GM23248 (cell line): Measurements from ENCODE around the gene TELO2. TPM values are rescaled to one million over a fixed set of nuclear protein-coding genes. Genes with fewer than 3 reads are reported as not detected.

Source experiments
- DNase-seq: peaks from one replicate; pipeline ENCODE4 v3.0.0-alpha.2; 2015
- H2AFZ ChIP-seq: fragments of 200-600 bp; sonication (generic); 2 replicates; pipeline ENCODE4 v1.6.1; 2016; ENCODE audit warnings: antibody characterized with exemption
- H3F3A ChIP-seq: fragments of 200-600 bp; sonication (generic); 2 replicates; pipeline ENCODE4 v1.6.1; 2016; ENCODE audit warnings: mild to moderate bottlenecking, antibody characterized with exemption, mixed run types; ENCODE audit not compliant: insufficient read depth
- H3K27ac ChIP-seq: fragments of 200-600 bp; sonication (generic); 2 replicates; pipeline ENCODE4 v1.5.1; 2016; ENCODE audit warnings: mild to moderate bottlenecking
- H3K27me3 ChIP-seq: fragments of 200-600 bp; sonication (generic); replicated peaks from 2 replicates; pipeline ENCODE4 v1.6.1; 2016; ENCODE audit warnings: mild to moderate bottlenecking; ENCODE audit not compliant: insufficient read depth
- H3K36me3 ChIP-seq: fragments of 200-600 bp; sonication (generic); 2 replicates; pipeline ENCODE4 v1.6.1; 2016; ENCODE audit warnings: low read depth, mild to moderate bottlenecking
- H3K4me1 ChIP-seq: fragments of 200-600 bp; sonication (generic); 2 replicates; pipeline ENCODE4 v1.6.1; 2016; ENCODE audit warnings: mild to moderate bottlenecking; ENCODE audit not compliant: insufficient read depth
- H3K4me2 ChIP-seq: fragments of 200-600 bp; sonication (generic); one replicate; pipeline ENCODE4 v1.6.1; 2016; ENCODE audit warnings: mild to moderate bottlenecking; ENCODE audit not compliant: unreplicated experiment
- H3K4me3 ChIP-seq: fragments of 200-600 bp; sonication (generic); 2 replicates; pipeline ENCODE4 v1.5.1; 2016; ENCODE audit warnings: mild to moderate bottlenecking
- H3K79me2 ChIP-seq: fragments of 200-600 bp; sonication (generic); 2 replicates; pipeline ENCODE4 v1.6.1; 2016; ENCODE audit warnings: mild to moderate bottlenecking; ENCODE audit not compliant: insufficient read depth
- H3K9ac ChIP-seq: fragments of 200-600 bp; sonication (generic); 2 replicates; pipeline ENCODE4 v1.6.1; 2016; ENCODE audit warnings: mild to moderate bottlenecking
- H3K9me2 ChIP-seq: fragments of 200-600 bp; sonication (generic); 2 replicates; pipeline ENCODE4 v1.6.1; 2016; ENCODE audit warnings: mixed run types, mild to moderate bottlenecking, moderate library complexity; ENCODE audit not compliant: insufficient read depth
- H3K9me3 ChIP-seq: fragments of 200-600 bp; sonication (generic); one replicate; pipeline ENCODE4 v1.6.1; 2017; ENCODE audit warnings: low read depth
- H4K20me1 ChIP-seq: fragments of 200-600 bp; sonication (generic); 2 replicates; pipeline ENCODE4 v1.6.0; 2016; ENCODE audit not compliant: insufficient read depth
- EZH2 ChIP-seq: fragments of 200-600 bp; sonication (generic); IDR thresholded peaks from 2 replicates; pipeline ENCODE4 v1.6.1; 2018; ENCODE audit warnings: antibody characterized with exemption, mild to moderate bottlenecking; ENCODE audit not compliant: insufficient read depth, poor library complexity, severe bottlenecking
- EZH2phosphoT487 ChIP-seq: fragments of 200-600 bp; sonication (generic); IDR thresholded peaks from 2 replicates; pipeline ENCODE4 v1.6.1; 2018; ENCODE audit warnings: antibody characterized with exemption, moderate library complexity, mild to moderate bottlenecking, low read depth; ENCODE audit not compliant: insufficient read depth
- WGBS, 2 experiments: methylation state at CpG; one replicate each; pipeline ENCODE4 v1.1.6; 2015 to 2017; ENCODE audit warnings: low lambda C conversion rate in 2 of 2, low coverage in 1 of 2; ENCODE audit errors: missing lambda C conversion rate in 2 of 2; 5-methylcytosine and 5-hydroxymethylcytosine counted together
- in situ Hi-C: fragments of 300-500 bp; cut with MboI; formaldehyde crosslinking; loops from 2 replicates; pipeline ENCODE4 v1.15.0; 2020
- polyA plus RNA-seq: library from polyadenylated mRNA; unstranded; fragments of >200 nt; fragmentation: Nextera tagmentation; extraction: Ambion mirVana; gene quantifications from 2 replicates; pipeline ENCODE4 v1.2.1, GENCODE V29; 2016
- total RNA-seq: library from RNA; depleted of rRNA; stranded (reverse); fragments of >200 nt; shearing (Covaris generic); gene quantifications from 2 replicates; pipeline ENCODE4 v1.2.3, GENCODE V29; 2014

The TELO2 gene
- total and polyA plus RNA-seq, 2 experiments from 2014 or later = 29.3 to 30.5 TPM

DNA sequence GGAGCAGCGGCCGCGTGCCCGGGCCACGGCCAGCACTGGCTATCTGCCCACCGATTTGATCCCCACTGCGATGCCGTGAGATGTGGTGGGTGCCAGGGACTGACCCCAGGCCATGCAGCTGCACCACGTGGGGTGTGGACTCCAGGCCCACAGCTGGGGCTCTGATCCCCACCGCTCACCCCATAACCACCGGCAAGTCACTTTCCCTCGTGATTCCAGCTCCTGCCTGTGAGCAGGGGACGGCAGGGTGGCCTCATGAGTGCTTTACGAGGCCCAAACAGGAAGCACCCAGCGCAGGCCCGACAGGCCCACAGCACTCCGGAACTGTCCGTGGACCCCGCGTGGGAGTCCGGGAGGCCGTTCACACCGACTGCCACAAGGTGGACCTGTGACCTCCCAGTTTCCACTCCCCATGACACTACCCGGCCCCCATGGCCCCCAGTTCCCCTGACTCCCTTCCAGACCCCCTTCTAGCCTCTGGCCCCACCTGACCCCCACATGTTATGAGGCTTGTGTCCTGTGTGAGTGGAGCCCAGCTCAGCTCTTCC, 5.0 kb upstream of the TELO2 start:
- Histone ChIP-seq H3K9ac (no peak overlapping the region), H3K4me1 (peaks cover 3% of the 10 kb centered on the region; the same call in 1 of the 2 replicates), H3K27ac (no peak overlapping the region), H3K36me3 (no peaks in the 10 kb centered on the region), H3F3A (no peaks in the 10 kb centered on the region), H3K4me2 (no peak overlapping the region), H3K79me2 (no peaks in the 10 kb centered on the region), H4K20me1 (no peaks in the 10 kb centered on the region), H3K9me3 (no peaks in the 10 kb centered on the region), H3K27me3 (no peaks in the 10 kb centered on the region), H2AFZ (no peak overlapping the region), H3K9me2 (no peaks in the 10 kb centered on the region), H3K4me3 (no peak overlapping the region)
- in situ Hi-C loops = no loop called here
- 86 to 88% methylated on average over 19 to 24 of the region's 24 CpGs for WGBS, 2 experiments
- no peak for DNase-seq
- TF ChIP-seq EZH2phosphoT487 (no peak), EZH2 (no peak)

- H3K36me3 ChIP-seq = no peaks in the 10 kb centered on the region
- H3K27ac ChIP-seq = no peak within 1 kb of the TSS
- H3F3A ChIP-seq = no peaks in the 10 kb centered on the region
- no peak for TF ChIP-seq EZH2
- TF ChIP-seq EZH2phosphoT487 = no peak
- DNase-seq = no peak
- no peak within 1 kb of the TSS for H3K4me2 ChIP-seq
- H3K4me1 ChIP-seq = peaks cover 3% of the 10 kb centered on the region; the same call in 1 of the 2 replicates
- WGBS, 2 experiments = 69 to 74% methylated on average over 19 of the region's 19 CpGs
- no peaks in the 10 kb centered on the region for H4K20me1 ChIP-seq
- no peak within 1 kb of the TSS for H2AFZ ChIP-seq
- H3K79me2 ChIP-seq = no peaks in the 10 kb centered on the region
- no peak within 1 kb of the TSS for H3K4me3 ChIP-seq
- in situ Hi-C loops = no loop called here
- no peaks in the 10 kb centered on the region for H3K9me3 ChIP-seq
- H3K9me2 ChIP-seq = no peaks in the 10 kb centered on the region
- no peaks in the 10 kb centered on the region for H3K27me3 ChIP-seq
- no peak within 1 kb of the TSS for H3K9ac ChIP-seq
Measured at GRCh38 chr16:1488619-1489018, 4.5 kb upstream of the TELO2 start, which contains the start of gene PTX4. Gene PTX4 (minus strand): TSS chr16:1488944. CDS start chr16:1488909, 35 bp downstream.

- H2AFZ ChIP-seq = no peak overlapping the region
- H3K4me3 ChIP-seq = no peak overlapping the region
- no peak overlapping the region for H3K9ac ChIP-seq
- no peak for TF ChIP-seq EZH2phosphoT487
- TF ChIP-seq EZH2 = no peak
- no peaks in the 10 kb centered on the region for H3K79me2 ChIP-seq
- no peaks in the 10 kb centered on the region for H3K9me2 ChIP-seq
- no peak for DNase-seq
- in situ Hi-C loops = no loop called here
- H3K36me3 ChIP-seq = no peaks in the 10 kb centered on the region
- no peaks in the 10 kb centered on the region for H3K27me3 ChIP-seq
- H3K4me1 ChIP-seq = peaks cover 3% of the 10 kb centered on the region; the same call in 1 of the 2 replicates
- no peaks in the 10 kb centered on the region for H3K9me3 ChIP-seq
- H3K27ac ChIP-seq = no peak overlapping the region
- 92 to 93% methylated on average over 12 of the region's 12 CpGs for WGBS, 2 experiments
- H3F3A ChIP-seq = no peaks in the 10 kb centered on the region
- H4K20me1 ChIP-seq = no peaks in the 10 kb centered on the region
- no peak overlapping the region for H3K4me2 ChIP-seq
Measured at GRCh38 chr16:1489077-1489476, 4.1 kb upstream of the TELO2 start.

GRCh38 chr16:1491327-1491726, 1.8 kb upstream of the TELO2 start:
- H3K9ac ChIP-seq = no peak overlapping the region
- H3K27ac ChIP-seq = no peak overlapping the region
- DNase-seq = no peak
- H3K4me3 ChIP-seq = no peak overlapping the region
- no peaks in the 10 kb centered on the region for H3K27me3 ChIP-seq
- H3K9me3 ChIP-seq = no peaks in the 10 kb centered on the region
- 89 to 90% methylated on average over 12 of the region's 12 CpGs for whole genome bisulfite sequencing, 2 experiments
- in situ Hi-C loops = no loop called here
- no peak overlapping the region for H3K4me2 ChIP-seq
- peaks cover 10% of the 10 kb centered on the region; the same call in 1 of the 2 replicates for H3K4me1 ChIP-seq
- H3K79me2 ChIP-seq = 0 out of 2 replicates have a peak, but pooled peaks cover 16% of the 10 kb centered on the region
- no peaks in the 10 kb centered on the region for H3K9me2 ChIP-seq
- H2AFZ ChIP-seq = no peak overlapping the region
- H3K36me3 ChIP-seq = no peaks in the 10 kb centered on the region; the same call in 1 of the 2 replicates
- H4K20me1 ChIP-seq = no peaks in the 10 kb centered on the region
- TF ChIP-seq EZH2 (no peak), EZH2phosphoT487 (no peak)
- H3F3A ChIP-seq = no peaks in the 10 kb centered on the region
